HEK293T (cell line): ENCODE data around the gene COLEC11.
A peak's percentile ranks its signal among the peaks of the same experiment; 100 is the strongest.

Source experiments
- CTCF ChIA-PET: fragments of 350-600 bp; formaldehyde crosslinking; extraction: SDS; loops from one replicate; lab custom pipeline; 2021; ENCODE audit warnings: antibody characterized with exemption, inconsistent platforms; lab: Yijun Ruan, JAX
- POLR2A ChIA-PET: fragments of 350-600 bp; formaldehyde crosslinking; extraction: SDS; loops from one replicate; lab custom pipeline; 2020; ENCODE audit warnings: antibody characterized with exemption, inconsistent platforms; lab: Yijun Ruan, JAX
- DNase-seq: peaks from one replicate; pipeline ENCODE4 v3.0.0; 2012; ENCODE audit warnings: mixed read lengths; ENCODE audit errors: extremely low spot score
- ARNT ChIP-seq: fragments of 450-650 bp; IDR thresholded peaks from 2 replicates; pipeline ENCODE4 v1.6.1; 2017; ENCODE audit warnings: mild to moderate bottlenecking
- BHLHE40 ChIP-seq: fragments of 450-650 bp; IDR thresholded peaks from 2 replicates; pipeline ENCODE4 v1.6.1; 2016; ENCODE audit warnings: mild to moderate bottlenecking, moderate library complexity, borderline replicate concordance
- CTBP1 ChIP-seq: fragments of 450-650 bp; IDR thresholded peaks from 2 replicates; pipeline ENCODE4 v1.6.1; 2016; ENCODE audit warnings: borderline replicate concordance
- ELF4 ChIP-seq: fragments of 450-650 bp; IDR thresholded peaks from 2 replicates; pipeline ENCODE4 v1.6.1; 2017; ENCODE audit warnings: antibody characterized with exemption
- FOXA1 ChIP-seq: fragments of 450-650 bp; IDR thresholded peaks from 2 replicates; pipeline ENCODE4 v1.6.1; 2016; ENCODE audit warnings: mild to moderate bottlenecking
- FOXK2 ChIP-seq: fragments of 450-650 bp; IDR thresholded peaks from 2 replicates; pipeline ENCODE4 v1.6.1; 2016; ENCODE audit warnings: mild to moderate bottlenecking
- FOXM1 ChIP-seq: fragments of 450-650 bp; IDR thresholded peaks from 2 replicates; pipeline ENCODE4 v1.6.1; 2017; ENCODE audit warnings: mild to moderate bottlenecking, borderline replicate concordance
- HDGF ChIP-seq: fragments of 450-650 bp; IDR thresholded peaks from 2 replicates; pipeline ENCODE4 v1.6.1; 2017; ENCODE audit warnings: antibody characterized with exemption, borderline replicate concordance
- L3MBTL2 ChIP-seq: fragments of 450-650 bp; conservative IDR thresholded peaks from 2 replicates; pipeline ENCODE4 v1.6.1; 2016; ENCODE audit warnings: mild to moderate bottlenecking
- LEF1 ChIP-seq: fragments of 450-650 bp; IDR thresholded peaks from 2 replicates; pipeline ENCODE4 v1.6.1; 2017; ENCODE audit warnings: mild to moderate bottlenecking, borderline replicate concordance
- NFRKB ChIP-seq: fragments of 450-650 bp; IDR thresholded peaks from 2 replicates; pipeline ENCODE4 v1.6.1; 2016; ENCODE audit warnings: mild to moderate bottlenecking, moderate library complexity
- SP1 ChIP-seq: fragments of 450-650 bp; IDR thresholded peaks from 2 replicates; pipeline ENCODE4 v1.6.1; 2017
- SUZ12 ChIP-seq: fragments of 450-650 bp; IDR thresholded peaks from 2 replicates; pipeline ENCODE4 v1.6.1; 2016; ENCODE audit warnings: mild to moderate bottlenecking
- TARDBP ChIP-seq: fragments of 450-650 bp; IDR thresholded peaks from 2 replicates; pipeline ENCODE4 v1.6.1; 2016
- ZNF384 ChIP-seq: fragments of 450-650 bp; IDR thresholded peaks from 2 replicates; pipeline ENCODE4 v1.6.1; 2016
- TF ChIP-seq, protein P1 (sequence below): fragments of 450-650 bp; IDR thresholded peaks from 2 replicates; pipeline ENCODE4 v1.6.1; 2016

Gene COLEC11

GRCh38 chr2:3601561-3602271, 6.8 kb downstream of the COLEC11 start:
- POLR2A ChIA-PET: no interaction called here

DNA sequence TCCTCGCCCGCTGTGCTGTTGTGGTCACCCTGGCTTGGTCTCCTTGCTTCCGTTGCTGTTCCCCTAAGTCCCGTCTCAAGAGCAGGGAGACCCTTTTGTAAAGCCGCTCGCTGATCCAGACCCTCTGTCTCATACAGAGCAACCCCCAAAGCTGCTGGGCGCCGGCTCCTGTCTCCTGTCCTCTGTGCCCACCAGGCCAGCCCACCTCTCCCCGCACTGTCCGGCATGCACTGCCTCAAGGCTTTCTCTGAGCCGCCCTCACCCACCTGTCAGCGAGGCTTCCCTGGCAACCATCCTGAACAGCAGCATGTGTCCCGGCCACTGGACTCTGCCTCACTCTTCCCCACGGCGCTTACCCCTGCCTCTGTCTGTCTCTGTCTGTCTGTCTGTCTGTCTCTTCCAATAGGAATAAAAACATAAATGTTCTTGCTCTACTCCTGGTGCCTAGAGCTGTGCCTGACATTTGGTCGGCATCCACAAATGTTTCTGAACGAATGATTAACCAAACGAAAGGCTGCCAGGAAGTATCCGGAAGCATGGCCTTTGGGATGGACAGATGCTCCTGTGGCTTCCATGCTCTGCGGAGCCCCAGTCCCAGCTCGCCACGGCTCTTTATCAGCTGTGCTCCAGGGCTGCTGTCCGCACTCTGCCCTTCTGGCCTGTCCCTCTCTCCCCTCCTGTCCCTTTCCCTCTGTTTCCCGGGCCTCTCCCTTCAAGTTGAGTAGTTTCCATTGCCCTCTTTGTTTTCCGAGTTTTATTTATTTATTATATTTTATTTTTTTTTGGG, 7.8 kb downstream of the COLEC11 start:
- POLR2A ChIA-PET: interaction anchor here (1.1 kb wide), 1 partner anchor 20 kb away, joined by 3 read pairs; no protein-coding TSS in a partner anchor
- TF ChIP-seq ARNT (no peak), SUZ12 (no peak), L3MBTL2 (no peak), NFRKB (no peak), FOXA1 (no peak), ZNF384 (no peak), LEF1 (no peak), FOXM1 (no peak), FOXK2 (no peak), BHLHE40 (no peak), HDGF (no peak), TARDBP (no peak), ELF4 (no peak), SP1 (no peak), CTBP1 (no peak)
- TF ChIP-seq, protein P1, sequence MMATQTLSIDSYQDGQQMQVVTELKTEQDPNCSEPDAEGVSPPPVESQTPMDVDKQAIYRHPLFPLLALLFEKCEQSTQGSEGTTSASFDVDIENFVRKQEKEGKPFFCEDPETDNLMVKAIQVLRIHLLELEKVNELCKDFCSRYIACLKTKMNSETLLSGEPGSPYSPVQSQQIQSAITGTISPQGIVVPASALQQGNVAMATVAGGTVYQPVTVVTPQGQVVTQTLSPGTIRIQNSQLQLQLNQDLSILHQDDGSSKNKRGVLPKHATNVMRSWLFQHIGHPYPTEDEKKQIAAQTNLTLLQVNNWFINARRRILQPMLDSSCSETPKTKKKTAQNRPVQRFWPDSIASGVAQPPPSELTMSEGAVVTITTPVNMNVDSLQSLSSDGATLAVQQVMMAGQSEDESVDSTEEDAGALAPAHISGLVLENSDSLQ: no peak
- CTCF ChIA-PET: no interaction called here
- DNase-seq: no peak

More at GRCh38 chr2:3601561-3602271, 6.8 kb downstream of the COLEC11 start:
- no peak for TF ChIP-seq SUZ12
- no peak for DNase-seq
- CTCF ChIA-PET: no interaction called here

- TF ChIP-seq CTBP1: no peak
- TF ChIP-seq L3MBTL2: no peak
- TF ChIP-seq SUZ12: no peak
- no peak for TF ChIP-seq ARNT
- TF ChIP-seq FOXM1: no peak
- DNase-seq: no peak
- ChIA-PET CTCF (no interaction called here), POLR2A (no interaction called here)
These were observed 8.8 kb downstream of the COLEC11 start for GRCh38 chr2:3603536-3604206.

- DNase-seq: no peak
- POLR2A ChIA-PET: interaction anchor here (1.4 kb wide), 1 partner anchor 20 kb away, joined by 3 read pairs; no protein-coding TSS in a partner anchor
- CTCF ChIA-PET: no interaction called here
- TF ChIP-seq FOXK2: no peak
- no peak for TF ChIP-seq ZNF384
- TF ChIP-seq FOXA1: no peak
- TF ChIP-seq L3MBTL2: no peak
- TF ChIP-seq NFRKB: no peak
- no peak for TF ChIP-seq LEF1
- no peak for TF ChIP-seq TARDBP
- no peak for TF ChIP-seq ARNT
- TF ChIP-seq SP1: no peak
- TF ChIP-seq CTBP1: no peak
- no peak for TF ChIP-seq FOXM1
- TF ChIP-seq SUZ12: no peak
These were observed 9.4 kb downstream of the COLEC11 start for GRCh38 chr2:3604207-3604877.

DNA sequence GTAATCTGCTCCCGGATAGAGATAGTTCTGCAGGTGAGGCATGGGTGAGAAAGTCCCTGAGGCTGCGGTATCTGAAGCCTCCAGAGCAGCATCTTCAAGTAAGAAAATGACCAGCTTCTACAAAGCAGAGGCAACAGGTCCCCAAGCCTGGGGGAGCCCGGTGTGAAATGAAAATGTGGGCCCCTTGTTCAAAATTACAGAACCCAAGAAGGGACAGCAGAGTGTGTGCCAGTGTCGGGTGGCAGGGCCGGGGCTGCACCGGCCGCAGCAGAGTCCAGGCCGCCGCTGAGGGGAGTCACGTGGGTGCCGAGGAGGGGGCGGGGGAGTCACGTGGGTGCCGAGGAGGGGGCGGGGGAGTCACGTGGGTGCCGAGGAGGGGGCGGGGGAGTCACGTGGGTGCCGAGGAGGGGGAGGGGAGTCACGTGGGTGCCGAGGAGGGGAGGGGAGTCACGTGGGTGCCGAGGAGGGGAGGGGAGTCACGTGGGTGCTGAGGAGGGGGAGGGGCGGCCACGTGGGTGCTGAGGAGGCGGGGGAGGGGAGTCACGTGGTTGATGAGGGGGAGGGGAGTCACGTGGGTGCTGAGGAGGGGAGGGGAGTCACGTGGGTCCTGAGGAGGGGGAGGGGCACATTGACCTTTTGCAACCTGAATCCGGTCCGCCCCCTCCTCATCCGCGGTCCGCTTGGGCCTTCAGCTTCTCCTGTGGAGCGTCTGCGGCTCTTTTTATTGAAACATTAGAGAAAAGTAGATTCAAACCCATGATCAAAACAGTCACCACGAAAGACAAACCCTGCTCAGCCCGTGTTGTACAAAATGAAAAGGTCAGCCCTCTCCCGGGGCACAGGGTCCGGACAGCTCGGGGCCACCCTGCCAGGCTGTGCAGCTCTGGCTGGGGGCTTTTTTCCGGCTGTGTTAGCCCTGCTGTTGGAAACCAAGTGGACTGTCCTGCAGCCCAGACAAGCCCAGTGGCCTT, 10.4 kb downstream of the COLEC11 start:
- ChIA-PET CTCF (no interaction called here), POLR2A (interaction anchor here (0.7 to 1.5 kb wide), 7 partner anchors 16 to 87 kb away, joined by 3 to 4 read pairs (median 3); partner anchors contain the start of gene RNASEH1)
- TF ChIP-seq SUZ12: no peak
- no peak for TF ChIP-seq ZNF384
- TF ChIP-seq HDGF: no peak
- peak; percentile 46 for TF ChIP-seq L3MBTL2
- no peak for TF ChIP-seq SP1
- DNase-seq: peak; percentile 85

DNA sequence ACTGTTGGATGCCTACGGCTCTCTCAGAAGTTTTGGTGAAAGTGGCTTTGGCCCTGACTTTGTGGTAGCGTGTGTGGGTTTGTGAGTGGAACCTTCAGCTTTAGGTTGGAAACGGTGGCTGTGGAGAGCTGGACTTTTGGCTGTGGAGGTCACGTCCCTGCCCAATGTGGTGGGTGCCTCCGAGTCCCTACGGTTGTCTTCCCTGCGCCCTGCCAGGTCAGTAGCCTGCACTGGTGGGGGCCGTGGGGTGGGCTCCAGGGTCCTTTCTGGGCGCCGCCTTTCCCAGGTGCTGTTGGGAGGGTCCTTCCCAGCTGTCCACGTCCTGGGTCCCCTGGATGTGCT, 11.1 kb downstream of the COLEC11 start:
- ChIA-PET POLR2A (interaction anchor here (0.9 to 1.5 kb wide), 5 partner anchors 15 to 87 kb away, joined by 3 to 4 read pairs (median 3); partner anchors contain the start of gene RNASEH1), CTCF (no interaction called here)
- TF ChIP-seq ARNT (no peak), ELF4 (no peak), NFRKB (no peak), CTBP1 (no peak), L3MBTL2 (no peak), HDGF (no peak), FOXA1 (no peak), FOXK2 (no peak), LEF1 (no peak), SUZ12 (no peak), SP1 (no peak), FOXM1 (no peak), ZNF384 (no peak), TARDBP (no peak), BHLHE40 (no peak)
- TF ChIP-seq, protein P1: no peak
- no peak for DNase-seq
